H1 (cell line): Measurements from ENCODE around the gene IL2RA. TPM values are rescaled to one million over a fixed set of nuclear protein-coding genes. Genes with fewer than 3 reads are reported as not detected.

Experiments
- CTCF ChIA-PET: fragments of 300-600 bp; sonication (Branson Sonifier 250); formaldehyde crosslinking; loops from one replicate; lab custom pipeline; 2021; ENCODE audit not compliant: partially characterized antibody; lab: Charles Lee
- POLR2A ChIA-PET: fragments of 300-600 bp; sonication (Branson Sonifier 250); formaldehyde crosslinking; loops from one replicate; lab custom pipeline; 2021; ENCODE audit warnings: inconsistent platforms; ENCODE audit not compliant: partially characterized antibody; lab: Charles Lee
- DNase-seq, 2 experiments: peaks; one replicate each; pipeline versions ENCODE4 v3.0.0 to v3.0.0-alpha.2; 2010 to 2022; ENCODE audit warnings: low spot score in 2 of 2, low read depth in 1 of 2, mixed read lengths in 1 of 2
- FAIRE-seq: peaks from 2 replicates; lab custom pipeline; 2011; peaks lifted over from hg19 to GRCh38; lab: Jason Lieb, UNC
- H2AFZ ChIP-seq: 2 replicates; pipeline ENCODE4 v1.8.1; 2012; ENCODE audit warnings: low read length, inconsistent platforms
- H2AK5ac ChIP-seq: 2 replicates; pipeline ENCODE4 v1.6.1; 2013; ENCODE audit warnings: low read depth, low read length
- H2BK120ac ChIP-seq: replicated peaks from 2 replicates; pipeline ENCODE3; 2013; ENCODE audit warnings: low read depth, low read length, inconsistent platforms
- H2BK12ac ChIP-seq: 2 replicates; pipeline ENCODE4 v1.6.1; 2013; ENCODE audit warnings: low read depth, low read length
- H2BK15ac ChIP-seq: 2 replicates; pipeline ENCODE4 v1.6.1; 2013; ENCODE audit warnings: low read length
- H2BK20ac ChIP-seq: 2 replicates; pipeline ENCODE4 v1.6.1; 2013; ENCODE audit warnings: low read length
- H2BK5ac ChIP-seq: 2 replicates; pipeline ENCODE4 v1.6.1; 2013; ENCODE audit warnings: low read depth, low read length
- H3K14ac ChIP-seq: 2 replicates; pipeline ENCODE4 v1.6.1; 2013; ENCODE audit warnings: inconsistent platforms; ENCODE audit not compliant: insufficient read length
- H3K18ac ChIP-seq: 2 replicates; pipeline ENCODE4 v1.6.1; 2013; ENCODE audit warnings: low read length; ENCODE audit errors: extremely low read depth
- H3K23ac ChIP-seq: 2 replicates; pipeline ENCODE4 v1.6.1; 2013; ENCODE audit warnings: inconsistent platforms; ENCODE audit not compliant: insufficient read length
- H3K23me2 ChIP-seq: 2 replicates; pipeline ENCODE4 v1.6.1; 2013; ENCODE audit warnings: low read depth, low read length
- H3K27ac ChIP-seq: 2 replicates; pipeline ENCODE4 v1.6.1; 2011; ENCODE audit warnings: low read depth, low read length, inconsistent platforms
- H3K27me3 ChIP-seq, 4 experiments: replicated peaks in 1 of 4; 1 replicate in 1 of 4; 2 replicates in 3 of 4; pipeline versions ENCODE4 v1.6.1 to v1.8.1; 2011 to 2013; ENCODE audit warnings: low read length in 3 of 4, mild to moderate bottlenecking in 3 of 4, inconsistent platforms in 2 of 4, mixed read lengths in 2 of 4, moderate library complexity in 1 of 4; ENCODE audit not compliant: control insufficient read depth in 3 of 4, insufficient read depth in 3 of 4; ENCODE audit errors: extremely low read depth in 1 of 4
- H3K36me3 ChIP-seq, 4 experiments: 2 replicates each; pipeline versions ENCODE4 v1.6.1 to v1.8.1; 2011 to 2013; ENCODE audit warnings: mild to moderate bottlenecking in 4 of 4, low read length in 3 of 4, moderate library complexity in 2 of 4, control low read depth in 1 of 4, inconsistent platforms in 1 of 4; ENCODE audit not compliant: insufficient read depth in 4 of 4, control insufficient read depth in 2 of 4
- H3K4ac ChIP-seq: replicated peaks from 2 replicates; pipeline ENCODE3; 2013; ENCODE audit warnings: low read length, low read depth, mixed read lengths, inconsistent platforms; ENCODE audit not compliant: insufficient read length
- H3K4me1 ChIP-seq, 4 experiments: replicated peaks in 1 of 4; 1 replicate in 1 of 4; 2 replicates in 3 of 4; pipeline versions ENCODE4 v1.6.1 to v1.8.1; 2011 to 2013; ENCODE audit warnings: low read length in 3 of 4, inconsistent platforms in 2 of 4, mixed read lengths in 1 of 4; ENCODE audit not compliant: insufficient read depth in 4 of 4, control insufficient read depth in 3 of 4
- H3K4me2 ChIP-seq, 2 experiments: 2 replicates each; pipeline versions ENCODE4 v1.6.1 to v1.8.1; 2011 to 2013; ENCODE audit warnings: low read depth in 2 of 2, low read length in 2 of 2, control low read depth in 1 of 2, inconsistent platforms in 1 of 2, mild to moderate bottlenecking in 1 of 2; ENCODE audit not compliant: insufficient read depth in 1 of 2
- H3K4me3 ChIP-seq, 4 experiments: fragments of 200-600, 300-600 bp in 1 of 4; sonication (generic), shearing (Covaris generic), sonication (Bioruptor Twin) in 1 of 4; 2 replicates each; pipeline versions ENCODE4 v1.5.1 to v1.8.1; 2011 to 2016; ENCODE audit warnings: low read length in 4 of 4, low read depth in 3 of 4, control low read depth in 2 of 4, inconsistent platforms in 2 of 4, mild to moderate bottlenecking in 2 of 4, mixed read lengths in 1 of 4, moderate library complexity in 1 of 4; ENCODE audit not compliant: insufficient read depth in 2 of 4; ENCODE audit errors: extremely low read depth in 1 of 4
- H3K56ac ChIP-seq: replicated peaks from 2 replicates; pipeline ENCODE3; 2013; ENCODE audit warnings: low read depth, mild to moderate bottlenecking, mixed read lengths, low read length, inconsistent platforms; ENCODE audit not compliant: insufficient read length
- H3K79me1 ChIP-seq: 2 replicates; pipeline ENCODE4 v1.6.1; 2013; ENCODE audit warnings: low read depth, low read length, control low read depth
- H3K79me2 ChIP-seq, 2 experiments: 2 replicates each; pipeline versions ENCODE4 v1.6.1 to v1.8.1; 2012 to 2013; ENCODE audit warnings: low read length in 2 of 2, mild to moderate bottlenecking in 2 of 2, inconsistent platforms in 1 of 2; ENCODE audit not compliant: insufficient read depth in 2 of 2, control insufficient read depth in 1 of 2
- H3K9ac ChIP-seq, 4 experiments: replicated peaks in 1 of 4; 1 replicate in 1 of 4; 2 replicates in 3 of 4; pipeline versions ENCODE4 v1.6.1 to v1.8.1; 2011 to 2013; ENCODE audit warnings: low read depth in 3 of 4, low read length in 3 of 4, control low read depth in 2 of 4, mild to moderate bottlenecking in 2 of 4, moderate library complexity in 2 of 4, inconsistent platforms in 1 of 4; ENCODE audit errors: extremely low read depth in 1 of 4
- H3K9me3 ChIP-seq, 2 experiments: 2 replicates each; pipeline versions ENCODE4 v1.6.1 to v1.8.1; 2012 to 2013; ENCODE audit warnings: mild to moderate bottlenecking in 2 of 2, moderate library complexity in 2 of 2, control low read depth in 1 of 2, inconsistent platforms in 1 of 2, low read depth in 1 of 2, low read length in 1 of 2, mixed read lengths in 1 of 2; ENCODE audit not compliant: insufficient read depth in 2 of 2
- H4K20me1 ChIP-seq, 2 experiments: replicated peaks in 1 of 2; 2 replicates each; pipeline versions ENCODE3 to v1.8.1; 2011 to 2013; ENCODE audit warnings: inconsistent platforms in 2 of 2, low read length in 2 of 2, mild to moderate bottlenecking in 1 of 2; ENCODE audit not compliant: insufficient read depth in 2 of 2, control insufficient read depth in 1 of 2
- H4K5ac ChIP-seq: 2 replicates; pipeline ENCODE4 v1.6.1; 2013; ENCODE audit warnings: low read length, low read depth, mixed read lengths, inconsistent platforms; ENCODE audit not compliant: insufficient read length
- H4K8ac ChIP-seq: 2 replicates; pipeline ENCODE4 v1.8.0; 2013; ENCODE audit warnings: mild to moderate bottlenecking, moderate library complexity, low read length, inconsistent platforms; ENCODE audit not compliant: insufficient read depth; ENCODE audit errors: extremely low read depth
- H4K91ac ChIP-seq: replicated peaks from 2 replicates; pipeline ENCODE3; 2013; ENCODE audit warnings: low read length, mixed read lengths, inconsistent platforms; ENCODE audit not compliant: insufficient read length
- CBX5 ChIP-seq: fragments of 300-800, 300-1000 bp; sonication (generic); IDR thresholded peaks from 2 replicates; pipeline ENCODE4 v1.7.1; 2016; ENCODE audit warnings: antibody characterized with exemption, low read length, low read depth
- CHD2 ChIP-seq: IDR thresholded peaks from 2 replicates; pipeline ENCODE4 v1.6.1; 2012; ENCODE audit warnings: low read length, improper control_type of control experiment
- HDAC6 ChIP-seq: IDR thresholded peaks from one replicate; pipeline ENCODE4 v1.7.1; 2012; ENCODE audit warnings: low read depth, mild to moderate bottlenecking, inconsistent platforms, low read length, moderate library complexity
- POLR2AphosphoS5 ChIP-seq: IDR thresholded peaks from 2 replicates; pipeline ENCODE4 v1.6.1; 2011; ENCODE audit warnings: low read depth, low read length
- RXRA ChIP-seq: IDR thresholded peaks from 2 replicates; pipeline ENCODE4 v1.6.1; 2011; ENCODE audit warnings: low read depth, mild to moderate bottlenecking, low read length, moderate library complexity; ENCODE audit not compliant: insufficient read depth
- SIN3A ChIP-seq, 2 experiments: IDR thresholded peaks in 1 of 2; conservative IDR thresholded peaks in 1 of 2; 2 replicates each; pipeline ENCODE4 v1.6.1; 2011 to 2012; ENCODE audit warnings: low read length in 2 of 2, improper control_type of control experiment in 1 of 2, low read depth in 1 of 2, mild to moderate bottlenecking in 1 of 2
- TAF1 ChIP-seq: IDR thresholded peaks from 2 replicates; pipeline ENCODE4 v1.6.1; 2011; ENCODE audit warnings: mild to moderate bottlenecking, low read depth, low read length
- WGBS, 2 experiments: shearing (Covaris generic) in 1 of 2; methylation state at CpG; one replicate each; pipeline versions ENCODE4 v1.1.6 to v1.1.7; 2013 to 2015; ENCODE audit warnings: low lambda C conversion rate in 2 of 2, mixed read lengths in 2 of 2, inconsistent platforms in 1 of 2, low coverage in 1 of 2, missing lambda C conversion rate in 1 of 2; ENCODE audit not compliant: insufficient replicate concordance in 2 of 2, insufficient coverage in 1 of 2, insufficient read length in 1 of 2; ENCODE audit errors: extremely low coverage in 1 of 2, missing lambda C conversion rate in 1 of 2; 5-methylcytosine and 5-hydroxymethylcytosine counted together
- polyA plus RNA-seq, 7 experiments: library from polyadenylated mRNA; depleted of rRNA in 3 of 7; stranded (reverse) in 5 of 7; unstranded in 2 of 7; fragments of >200 nt in 5 of 7; fragments of 200-250 nt in 2 of 7; gene quantifications; 1 replicate in 5 of 7; 2 replicates in 1 of 7; 4 replicates in 1 of 7; pipeline versions ENCODE4 v1.2.1 to v1.2.3, GENCODE V29; 2011 to 2013; ENCODE audit warnings: missing spikeins in 2 of 7, mixed read lengths in 2 of 7
- total RNA-seq: library from RNA; stranded (reverse); fragmentation: NEBNext Ultra II Directional; extraction: Animal tissue kit (Norgen Biotek cat#: 25700); gene quantifications from 2 replicates; pipeline ENCODE4 v1.2.1, GENCODE V29; 2021

The IL2RA gene
- total and polyA plus RNA-seq, 2 of the 8 experiments (the other 6 are each of a cell fraction or from before 2014, with no cell fraction given), result not detected

GRCh38 chr10:6068006-6068405 lies 5.8 kb upstream of the IL2RA start:
- no peak overlapping the region for H4K8ac ChIP-seq
- no peak overlapping the region for H3K27ac ChIP-seq
- no peaks in the 10 kb centered on the region for H3K79me1 ChIP-seq
- no peak overlapping the region for H2BK5ac ChIP-seq
- H3K4ac ChIP-seq, result no peak overlapping the region
- no peaks in the 10 kb centered on the region for H4K20me1 ChIP-seq
- no peak overlapping the region for H4K91ac ChIP-seq
- DNase-seq (no peak), FAIRE-seq (no peak)
- H3K9me3 ChIP-seq, result no peaks in the 10 kb centered on the region
- ChIA-PET POLR2A (interaction anchor here (1.2 kb wide), 1 partner anchor 10 kb away, joined by 3 read pairs; no protein-coding TSS in a partner anchor), CTCF (interaction anchor here (0.8 to 2.5 kb wide), 3 partner anchors 18 to 54 kb away, joined by 4 to 11 read pairs (median 8); no protein-coding TSS in a partner anchor)
- no peak overlapping the region for H2BK15ac ChIP-seq
- no peak overlapping the region for H3K4me3 ChIP-seq
- WGBS, 2 experiments, result 90% methylated on average over 5 of the region's 6 CpGs; no CpG with 5 or more reads in 1 of the 2 experiments
- H2BK120ac ChIP-seq, result no peak overlapping the region
- H3K36me3 ChIP-seq, result no peaks in the 10 kb centered on the region
- H3K14ac ChIP-seq, result no peak overlapping the region
- H3K27me3 ChIP-seq, result no peaks in the 10 kb centered on the region
- no peak overlapping the region for H3K23ac ChIP-seq
- H3K4me1 ChIP-seq, result no peaks in the 10 kb centered on the region
- H3K56ac ChIP-seq, result no peak overlapping the region
- no peak overlapping the region for H2AFZ ChIP-seq
- no peak overlapping the region for H3K4me2 ChIP-seq
- no peak overlapping the region for H2BK20ac ChIP-seq
- no peak overlapping the region for H3K9ac ChIP-seq
- H3K79me2 ChIP-seq, result no peaks in the 10 kb centered on the region
- H4K5ac ChIP-seq, result no peak overlapping the region
- H2AK5ac ChIP-seq, result no peak overlapping the region
- no peaks in the 10 kb centered on the region for H3K23me2 ChIP-seq
- no peak overlapping the region for H3K18ac ChIP-seq
- H2BK12ac ChIP-seq, result no peak overlapping the region
- no peak for TF ChIP-seq CHD2
- TF ChIP-seq CBX5, result no peak
- no peak for TF ChIP-seq TAF1
- no peak for TF ChIP-seq POLR2AphosphoS5
- no peak for TF ChIP-seq HDAC6
- TF ChIP-seq RXRA, result no peak
- TF ChIP-seq SIN3A (conservative IDR thresholded peaks at IDR 0.05 in 1 of 2, IDR thresholded peaks at IDR 0.05 in 1 of 2; ENCODE audit: low read depth in 1 of 2, low read length in 2 of 2), result no peak
